Right atrium auricular region (tissue), 2 donors: ENCODE data around the gene KCNMA1. TPM values are rescaled to one million over a fixed set of nuclear protein-coding genes. Genes with fewer than 3 reads are reported as not detected.

Source experiments
- DNase-seq: peaks from one replicate; pipeline ENCODE4 v3.0.0-alpha.2; 2019; ENCODE audit warnings: low spot score
- H3K27ac ChIP-seq, 2 donors: fragments of 200-600 bp; sonication (generic); 1 replicate in 1 of 2; 2 replicates in 1 of 2; pipeline ENCODE4 v1.5.1; 2016 to 2019
- H3K27me3 ChIP-seq, 2 donors: fragments of 200-600 bp; sonication (generic); one replicate each; pipeline versions ENCODE4 v1.5.1 to v1.6.0; 2017 to 2019
- H3K36me3 ChIP-seq: fragments of 200-600 bp; sonication (generic); one replicate; pipeline ENCODE4 v1.5.1; 2016
- H3K4me1 ChIP-seq, 2 donors: fragments of 200-600 bp; sonication (generic); one replicate each; pipeline versions ENCODE4 v1.5.1 to v1.6.0; 2017 to 2019
- H3K4me3 ChIP-seq, 2 donors: fragments of 200-600 bp; sonication (generic); 1 replicate in 1 of 2; 2 replicates in 1 of 2; pipeline ENCODE4 v1.5.1; 2017 to 2019; ENCODE audit warnings: mild to moderate bottlenecking in 1 of 2, moderate library complexity in 1 of 2
- H3K9me3 ChIP-seq, 2 donors: fragments of 200-600 bp; sonication (generic); one replicate each; pipeline ENCODE4 v1.5.1; 2019
- CTCF ChIP-seq, 2 donors: fragments of 200-600 bp; sonication (generic); IDR thresholded peaks; one replicate each; pipeline ENCODE4 v1.5.1; 2019; ENCODE audit warnings: antibody characterized with exemption in 2 of 2
- total RNA-seq, 2 donors: library from RNA; depleted of rRNA; stranded (reverse); fragments of >200 nt; gene quantifications; one replicate each; pipeline ENCODE4 v1.1.0, GENCODE V29; 2016

The KCNMA1 gene
- total RNA-seq, 2 donors from 2014 or later, result 2.3 to 3.5 TPM

GRCh38 chr10:77640167-77640566 lies 2.6 kb upstream of the KCNMA1 start:
- peaks cover 0 to 23% of the 10 kb centered on the region in 2 donors for H3K4me1 ChIP-seq
- no peak for TF ChIP-seq CTCF (IDR thresholded peaks at IDR 0.05)
- no peaks in the 10 kb centered on the region for H3K9me3 ChIP-seq
- H3K36me3 ChIP-seq, result no peaks in the 10 kb centered on the region
- H3K27me3 ChIP-seq, result peaks cover 0 to 6% of the 10 kb centered on the region in 2 donors
- no peak overlapping the region for H3K4me3 ChIP-seq
- H3K27ac ChIP-seq, result no peak overlapping the region
- no peak for DNase-seq

GRCh38 chr10:77639756-77640155 lies 2.1 kb upstream of the KCNMA1 start:
- no peak for DNase-seq
- H3K4me1 ChIP-seq, result peaks cover 0 to 23% of the 10 kb centered on the region in 2 donors
- TF ChIP-seq CTCF (IDR thresholded peaks at IDR 0.05), result no peak
- no peaks in the 10 kb centered on the region for H3K9me3 ChIP-seq
- H3K36me3 ChIP-seq, result no peaks in the 10 kb centered on the region
- no peak overlapping the region for H3K27ac ChIP-seq
- peaks cover 0 to 6% of the 10 kb centered on the region in 2 donors for H3K27me3 ChIP-seq
- H3K4me3 ChIP-seq, result no peak overlapping the region

GRCh38 chr10:77638321-77639101 lies 903 bp upstream of the KCNMA1 start:
- H3K27ac ChIP-seq, result no peak overlapping the region
- H3K9me3 ChIP-seq, result no peaks in the 10 kb centered on the region
- no peak for DNase-seq
- TF ChIP-seq CTCF (IDR thresholded peaks at IDR 0.05), result no peak
- peaks cover 0 to 6% of the 10 kb centered on the region in 2 donors for H3K27me3 ChIP-seq
- H3K4me3 ChIP-seq, result peak overlapping the region; percentile 26 to 54
- peaks cover 0 to 23% of the 10 kb centered on the region in 2 donors for H3K4me1 ChIP-seq
- no peaks in the 10 kb centered on the region for H3K36me3 ChIP-seq

GRCh38 chr10:77636967-77637531 lies 559 bp downstream of the KCNMA1 start:
- H3K36me3 ChIP-seq, result no peaks in the 10 kb centered on the region
- H3K27me3 ChIP-seq, result peaks cover 0 to 6% of the 10 kb centered on the region in 2 donors
- no peaks in the 10 kb centered on the region for H3K9me3 ChIP-seq
- no peak for TF ChIP-seq CTCF (IDR thresholded peaks at IDR 0.05)
- H3K4me1 ChIP-seq, result peaks cover 0 to 23% of the 10 kb centered on the region in 2 donors
- DNase-seq, result no peak
- peak overlapping the region in 1 of 2 donors; percentile 48 for H3K27ac ChIP-seq
- H3K4me3 ChIP-seq, result peak overlapping the region; percentile 39 to 54

- no peaks in the 10 kb centered on the region for H3K36me3 ChIP-seq
- H3K4me3 ChIP-seq, result peak overlapping the region; percentile 39 to 54
- DNase-seq, result no peak
- TF ChIP-seq CTCF (IDR thresholded peaks at IDR 0.05), result no peak
- peaks cover 0 to 20% of the 10 kb centered on the region in 2 donors for H3K4me1 ChIP-seq
- H3K9me3 ChIP-seq, result no peaks in the 10 kb centered on the region
- peaks cover 0 to 6% of the 10 kb centered on the region in 2 donors for H3K27me3 ChIP-seq
- peak overlapping the region in 1 of 2 donors; percentile 48 for H3K27ac ChIP-seq
These were observed 1.2 kb downstream of the KCNMA1 start for GRCh38 chr10:77636282-77636966.
